GM23338 (cell line): ENCODE results near the gene DLG2.

Experiments used
- CREB1 ChIP-seq: fragments of 250-450 bp; sonication (Bioruptor Pico); IDR thresholded peaks from 2 replicates; pipeline ENCODE4 v1.5.0; 2020; ENCODE audit warnings: low read depth, mild to moderate bottlenecking, moderate library complexity
- CTCF ChIP-seq, 2 experiments: fragments of 200-600 bp in 1 of 2; sonication (generic) in 1 of 2; conservative IDR thresholded peaks; 2 replicates each; pipeline versions ENCODE4 v1.5.1 to v1.6.1; 2016 to 2017; ENCODE audit warnings: antibody characterized with exemption in 2 of 2, low read depth in 2 of 2, mild to moderate bottlenecking in 2 of 2, moderate library complexity in 1 of 2
- ETS1 ChIP-seq: IDR thresholded peaks from 2 replicates; pipeline ENCODE4 v1.6.1; 2016; ENCODE audit warnings: antibody characterized with exemption
- EZH2 ChIP-seq: fragments of 200-600 bp; sonication (generic); IDR thresholded peaks from one replicate; pipeline ENCODE4 v1.8.0; 2017; ENCODE audit warnings: antibody characterized with exemption, mild to moderate bottlenecking, low read depth; ENCODE audit not compliant: unreplicated experiment
- EZH2phosphoT487 ChIP-seq: fragments of 200-600 bp; sonication (generic); IDR thresholded peaks from one replicate; pipeline ENCODE4 v1.8.1; 2018; ENCODE audit warnings: antibody characterized with exemption; ENCODE audit not compliant: unreplicated experiment
- JUNB ChIP-seq: IDR thresholded peaks from one replicate; pipeline ENCODE4 v1.6.1; 2016; ENCODE audit warnings: antibody characterized with exemption; ENCODE audit not compliant: unreplicated experiment
- NANOG ChIP-seq: IDR thresholded peaks from 2 replicates; pipeline ENCODE4 v1.6.1; 2016; ENCODE audit warnings: antibody characterized with exemption, borderline replicate concordance
- POLR2AphosphoS5 ChIP-seq: IDR thresholded peaks from 2 replicates; pipeline ENCODE4 v1.6.1; 2016; ENCODE audit warnings: antibody characterized with exemption, low read depth
- REST ChIP-seq: IDR thresholded peaks from one replicate; pipeline ENCODE4 v1.6.1; 2018; ENCODE audit warnings: antibody characterized with exemption; ENCODE audit not compliant: unreplicated experiment
- ZNF114 ChIP-seq: fragments of 250-450 bp; sonication (Bioruptor Pico); IDR thresholded peaks from 2 replicates; pipeline ENCODE4 v1.5.0; 2020; ENCODE audit warnings: mild to moderate bottlenecking, moderate library complexity
- ZNF331 ChIP-seq: fragments of 250-450 bp; sonication (Bioruptor Pico); IDR thresholded peaks from 2 replicates; pipeline ENCODE4 v1.5.0; 2020; ENCODE audit warnings: low read depth, mild to moderate bottlenecking, moderate library complexity
- ZNF462 ChIP-seq: fragments of 250-450 bp; sonication (Bioruptor Pico); IDR thresholded peaks from 2 replicates; pipeline ENCODE4 v1.5.0; 2020; ENCODE audit warnings: mild to moderate bottlenecking, moderate library complexity

GRCh38 chr11:84389696-84390095 lies 1237.4 kb downstream of the DLG2 start:
- TF ChIP-seq CTCF (conservative IDR thresholded peaks at IDR 0.05; ENCODE audit: low read depth in 2 of 2) (no peak), ZNF462 (CRISPR knock-in tag) (no peak), POLR2AphosphoS5 (no peak), JUNB (no peak), ZNF331 (no peak), REST (no peak), EZH2 (no peak), CREB1 (CRISPR knock-in tag) (no peak), EZH2phosphoT487 (no peak), ETS1 (no peak), NANOG (no peak), ZNF114 (CRISPR knock-in tag) (no peak)
